Measurements from ENCODE around the gene SNX12. TPM values are rescaled to one million over a fixed set of nuclear protein-coding genes. Genes with fewer than 3 reads are reported as not detected.
A peak's percentile ranks its signal among the peaks of the same experiment; 100 is the strongest.
"Not testable (repeated sequence)": the region's sequence is repeated elsewhere in the genome, so short reads cannot be mapped to it uniquely, and the experiment has no call there.

SNX12 gene
- polyA plus RNA-seq, 2 of the 4 experiments (the other 2 are of a cell fraction) = 78.4 to 82.4 TPM

DNA sequence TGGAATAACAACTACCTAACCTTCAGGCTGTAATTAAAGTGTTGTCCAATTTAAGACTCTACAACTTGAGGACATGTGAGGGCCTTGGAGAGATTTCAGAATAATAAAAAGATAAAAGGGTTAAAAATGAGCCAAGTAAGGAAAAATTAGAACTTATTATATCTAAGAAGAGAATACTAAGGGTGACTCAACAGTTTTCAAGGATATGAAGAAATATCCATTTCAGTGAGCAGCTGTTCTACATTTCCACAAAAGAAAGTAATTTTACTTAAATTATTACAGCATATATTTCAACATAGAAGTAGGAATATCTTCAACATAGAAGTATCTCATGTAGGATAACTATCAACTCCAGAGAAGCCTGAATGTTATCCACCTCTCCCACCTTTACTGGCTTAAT, 11.3 kb downstream of the SNX12 start:
- POLR2A ChIA-PET = no interaction called here
- DNase-seq (ENCODE audit: low read depth in 1 of 2, low spot score in 1 of 2) (no peak), ATAC-seq (no peak), FAIRE-seq (peak; percentile 88)
- CTCF ChIA-PET = interaction anchor here (0.8 kb wide), 1 partner anchor 27 kb away, joined by 4 read pairs; no protein-coding TSS in a partner anchor
- Histone ChIP-seq H3K27ac (peak overlapping the region; percentile 47 to 58; a peak in 5 of 6 replicates), H3K9me3 (no peaks in the 10 kb centered on the region), H3K4me3 (no peak overlapping the region), H3K4me2 (peak overlapping the region; percentile 34), H3K4me1 (peaks cover 20% of the 10 kb centered on the region)
- TF ChIP-seq MAFK (IDR thresholded peaks at IDR 0.05; ENCODE audit: partially characterized antibody) (peak; percentile 44), NPAS2 (CRISPR knock-in tag; IDR thresholded peaks at IDR 0.05; ENCODE audit: borderline replicate concordance) (no peak)

DNA sequence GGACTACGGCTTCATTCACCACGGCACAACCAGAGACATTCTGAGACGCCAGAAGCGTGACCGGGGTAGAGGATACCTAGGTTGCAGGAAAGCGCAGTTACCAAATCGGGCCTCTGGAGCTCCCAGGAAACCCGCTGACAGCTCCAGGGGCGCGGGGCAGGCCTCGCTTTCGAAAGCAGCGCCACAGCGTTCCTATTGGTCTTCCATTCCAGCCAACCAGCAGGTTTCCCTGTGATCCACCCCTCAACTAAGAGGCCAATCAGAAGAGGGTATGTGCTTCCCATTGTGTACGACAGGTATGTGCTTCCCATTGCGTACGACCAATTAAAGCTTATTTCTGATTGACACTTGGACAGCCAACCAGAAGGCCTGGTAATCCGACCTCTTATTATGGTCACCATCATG, 14.9 kb downstream of the SNX12 start:
- no peaks in the 10 kb centered on the region for H3K9me3 ChIP-seq
- no peak overlapping the region for H3K4me2 ChIP-seq

DNA sequence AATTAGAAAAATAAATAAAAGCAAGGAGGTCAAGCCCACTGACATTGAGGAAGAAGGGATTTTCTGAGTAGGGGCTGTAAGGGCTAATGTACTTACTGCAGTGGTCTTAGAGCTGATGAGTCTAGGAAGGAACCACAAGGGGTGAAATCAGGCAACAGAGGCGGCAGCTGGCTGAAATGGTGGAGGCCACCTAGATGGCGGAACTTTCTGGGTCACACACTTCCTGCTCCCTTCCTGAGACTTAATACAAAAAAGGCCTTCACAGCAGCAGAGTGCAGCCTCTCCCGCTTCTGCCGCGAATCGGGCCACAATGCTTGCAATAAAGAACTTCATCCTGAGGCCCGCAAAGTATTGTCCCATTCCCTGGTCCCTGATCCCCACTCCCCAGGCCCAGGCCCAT, 15.4 kb downstream of the SNX12 start:
- POLR2A ChIA-PET = interaction anchor here (0.6 to 0.7 kb wide), 2 partner anchors 15 to 31 kb away, joined by 3 to 6 read pairs; partner anchors contain the start of gene SNX12
- CTCF ChIA-PET = no interaction called here
- Histone ChIP-seq H3K4me3 (no peak overlapping the region), H3K27ac (no peak overlapping the region), H3K4me1 (peaks cover 15% of the 10 kb centered on the region), H3K9me3 (no peaks in the 10 kb centered on the region), H3K4me2 (no peak overlapping the region)
- DNase-seq (ENCODE audit: low read depth in 1 of 2, low spot score in 1 of 2) = no peak
- WGBS (ENCODE audit: missing lambda C conversion rate) = 98% methylated on average over 7 of the region's 7 CpGs
- FAIRE-seq = no peak
- no peak for ATAC-seq
- no peak for TF ChIP-seq CHD4 (IDR thresholded peaks at IDR 0.05; ENCODE audit: borderline replicate concordance)
- TF ChIP-seq SREBF2 (IDR thresholded peaks at IDR 0.05) = no peak
- no peak for TF ChIP-seq TP53 (CRISPR knock-in tag; IDR thresholded peaks at IDR 0.05)
- TF ChIP-seq MAZ (IDR thresholded peaks at IDR 0.05; ENCODE audit: borderline replicate concordance, low read depth, low read length) = no peak
- TF ChIP-seq NPAS2 (CRISPR knock-in tag; IDR thresholded peaks at IDR 0.05; ENCODE audit: borderline replicate concordance) = no peak
- TF ChIP-seq CBX2 (IDR thresholded peaks at IDR 0.05; ENCODE audit: borderline replicate concordance, low read depth) = no peak
- no peak for TF ChIP-seq RCOR1 (IDR thresholded peaks at IDR 0.05; ENCODE audit: low read depth, low read length)
- no peak for TF ChIP-seq RFX5 (IDR thresholded peaks at IDR 0.05)
- TF ChIP-seq GATA3 (IDR thresholded peaks at IDR 0.05; ENCODE audit: borderline replicate concordance) = no peak
- no peak for TF ChIP-seq ZC3H11A (IDR thresholded peaks at IDR 0.05)
- TF ChIP-seq MYC (IDR thresholded peaks at IDR 0.05; ENCODE audit: borderline replicate concordance, low read length) = no peak
- TF ChIP-seq SMC3 (IDR thresholded peaks at IDR 0.05) = no peak

More for the DNA sequence above, 14.9 kb downstream of the SNX12 start:
- no peak for TF ChIP-seq JUN (IDR thresholded peaks at IDR 0.05)
- no peak for TF ChIP-seq JUNB (IDR thresholded peaks at IDR 0.05)
- no peak for TF ChIP-seq EHF (CRISPR knock-in tag; IDR thresholded peaks at IDR 0.05)
- TF ChIP-seq RFX5 (IDR thresholded peaks at IDR 0.05) = no peak
- TF ChIP-seq, protein P1, sequence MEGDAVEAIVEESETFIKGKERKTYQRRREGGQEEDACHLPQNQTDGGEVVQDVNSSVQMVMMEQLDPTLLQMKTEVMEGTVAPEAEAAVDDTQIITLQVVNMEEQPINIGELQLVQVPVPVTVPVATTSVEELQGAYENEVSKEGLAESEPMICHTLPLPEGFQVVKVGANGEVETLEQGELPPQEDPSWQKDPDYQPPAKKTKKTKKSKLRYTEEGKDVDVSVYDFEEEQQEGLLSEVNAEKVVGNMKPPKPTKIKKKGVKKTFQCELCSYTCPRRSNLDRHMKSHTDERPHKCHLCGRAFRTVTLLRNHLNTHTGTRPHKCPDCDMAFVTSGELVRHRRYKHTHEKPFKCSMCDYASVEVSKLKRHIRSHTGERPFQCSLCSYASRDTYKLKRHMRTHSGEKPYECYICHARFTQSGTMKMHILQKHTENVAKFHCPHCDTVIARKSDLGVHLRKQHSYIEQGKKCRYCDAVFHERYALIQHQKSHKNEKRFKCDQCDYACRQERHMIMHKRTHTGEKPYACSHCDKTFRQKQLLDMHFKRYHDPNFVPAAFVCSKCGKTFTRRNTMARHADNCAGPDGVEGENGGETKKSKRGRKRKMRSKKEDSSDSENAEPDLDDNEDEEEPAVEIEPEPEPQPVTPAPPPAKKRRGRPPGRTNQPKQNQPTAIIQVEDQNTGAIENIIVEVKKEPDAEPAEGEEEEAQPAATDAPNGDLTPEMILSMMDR (IDR thresholded peaks at IDR 0.05) = no peak
- TF ChIP-seq, protein P2, sequence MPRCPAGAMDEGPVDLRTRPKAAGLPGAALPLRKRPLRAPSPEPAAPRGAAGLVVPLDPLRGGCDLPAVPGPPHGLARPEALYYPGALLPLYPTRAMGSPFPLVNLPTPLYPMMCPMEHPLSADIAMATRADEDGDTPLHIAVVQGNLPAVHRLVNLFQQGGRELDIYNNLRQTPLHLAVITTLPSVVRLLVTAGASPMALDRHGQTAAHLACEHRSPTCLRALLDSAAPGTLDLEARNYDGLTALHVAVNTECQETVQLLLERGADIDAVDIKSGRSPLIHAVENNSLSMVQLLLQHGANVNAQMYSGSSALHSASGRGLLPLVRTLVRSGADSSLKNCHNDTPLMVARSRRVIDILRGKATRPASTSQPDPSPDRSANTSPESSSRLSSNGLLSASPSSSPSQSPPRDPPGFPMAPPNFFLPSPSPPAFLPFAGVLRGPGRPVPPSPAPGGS (IDR thresholded peaks at IDR 0.05) = no peak
- TF ChIP-seq NPAS2 (CRISPR knock-in tag; IDR thresholded peaks at IDR 0.05; ENCODE audit: borderline replicate concordance) = no peak
- TF ChIP-seq HEYL (CRISPR knock-in tag; IDR thresholded peaks at IDR 0.05) = no peak
- TF ChIP-seq RNF2 (IDR thresholded peaks at IDR 0.05; ENCODE audit: borderline replicate concordance, low read depth) = no peak
- TF ChIP-seq FOXS1 (CRISPR knock-in tag; IDR thresholded peaks at IDR 0.05) = no peak
- no peak for TF ChIP-seq FOSL2 (IDR thresholded peaks at IDR 0.05)
- no peak for TF ChIP-seq FOSL2 (CRISPR knock-in tag; IDR thresholded peaks at IDR 0.05)
- no peak for TF ChIP-seq NFE2L2 (conservative IDR thresholded peaks at IDR 0.05; ENCODE audit: low read length)
- TF ChIP-seq ZNF302 (CRISPR knock-in tag; IDR thresholded peaks at IDR 0.05) = no peak
- no peak for TF ChIP-seq RCOR1 (IDR thresholded peaks at IDR 0.05; ENCODE audit: low read depth, low read length)
- TF ChIP-seq POLR2A (IDR thresholded peaks at IDR 0.05; ENCODE audit: low read length) = no peak
- no peak for TF ChIP-seq HOXB5 (CRISPR knock-in tag; IDR thresholded peaks at IDR 0.05)
- Histone ChIP-seq H3K4me1 (peaks cover 20% of the 10 kb centered on the region), H3K4me3 (no peak overlapping the region), H3K27ac (no peak overlapping the region)
- FAIRE-seq = no peak
- CTCF ChIA-PET = no interaction called here
- ATAC-seq = no peak
- POLR2A ChIA-PET = interaction anchor here (0.6 to 0.7 kb wide), 2 partner anchors 15 to 31 kb away, joined by 3 to 6 read pairs; partner anchors contain the start of gene SNX12
- DNase-seq (ENCODE audit: low read depth in 1 of 2, low spot score in 1 of 2) = no peak
- WGBS (ENCODE audit: missing lambda C conversion rate) = 96% methylated on average over 18 of the region's 18 CpGs

DNA sequence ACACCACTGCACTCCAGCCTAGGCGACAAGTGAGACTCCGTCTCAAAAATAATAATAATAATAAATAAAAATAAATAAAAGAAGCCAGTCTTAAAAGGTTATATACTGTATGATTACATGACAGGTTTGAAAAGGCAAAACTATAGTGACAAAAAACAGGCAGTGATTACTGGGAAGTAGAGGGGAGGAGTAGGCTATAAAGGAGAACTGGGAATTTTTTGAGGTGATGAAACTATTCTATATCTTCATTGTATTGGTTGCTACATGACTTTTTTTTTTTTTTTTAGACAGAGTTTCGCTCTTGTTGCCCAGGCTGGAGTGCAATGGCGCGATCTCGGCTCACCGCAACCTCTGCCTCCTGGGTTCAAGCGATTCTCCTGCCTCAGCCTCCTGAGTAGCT, 20.2 kb downstream of the SNX12 start:
- H3K9me3 ChIP-seq; ATAC-seq; H3K4me1 ChIP-seq; H3K4me2 ChIP-seq; POLR2A ChIA-PET; DNase-seq (ENCODE audit: low read depth in 1 of 2, low spot score in 1 of 2); H3K4me3 ChIP-seq; FAIRE-seq; H3K27ac ChIP-seq: not testable (repeated sequence)
- CTCF ChIA-PET = interaction anchor here (0.7 kb wide), 1 partner anchor 12 kb away, joined by 3 read pairs; no protein-coding TSS in a partner anchor
- 98% methylated on average over 8 of the region's 8 CpGs for WGBS (ENCODE audit: missing lambda C conversion rate)

Measured in A549 (cell line).